SK-MEL-5 (cell line): ENCODE measurements around the gene GBF1. TPM values are rescaled to one million over a fixed set of nuclear protein-coding genes. Genes with fewer than 3 reads are reported as not detected.

Experiments
- DNase-seq: peaks from one replicate; pipeline ENCODE4 v3.0.0-alpha.2; 2016; ENCODE audit warnings: low read depth, low spot score
- in situ Hi-C: cut with HindIII; loops from 2 replicates; pipeline ENCODE4 v1.10.0; 2016; ENCODE audit warnings: low sequenced_read_pairs, high pct_unique_total_duplicates, low pct_unique_long_range_greater_than_20kb
- total RNA-seq: library from RNA; depleted of rRNA; stranded (reverse); fragments of >200 nt; shearing (Covaris generic); gene quantifications from 2 replicates; pipeline ENCODE4 v1.2.3, GENCODE V29; 2014

Gene GBF1
- total RNA-seq, 1 experiment from 2014 or later, result 14.6 TPM

DNA sequence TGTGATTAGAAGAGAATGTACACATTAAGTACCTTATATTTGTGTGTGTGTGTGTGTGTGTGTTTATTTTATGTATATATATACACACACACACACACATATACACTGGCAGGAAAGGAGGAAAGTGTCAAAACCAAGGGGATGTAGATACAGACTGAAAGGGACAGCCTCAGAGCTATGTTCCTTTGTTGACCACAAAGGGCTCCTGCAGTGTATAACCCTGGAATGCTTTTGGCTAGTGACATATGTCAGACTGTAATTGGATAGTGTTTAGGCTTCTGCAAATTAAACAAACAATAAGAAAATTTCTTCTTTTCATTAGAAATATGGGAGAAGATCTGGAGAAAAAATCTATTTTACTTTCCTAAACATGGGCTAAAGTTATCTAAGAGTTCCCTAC is 15.9 kb downstream of the GBF1 start:
- DNase-seq, result no peak
- in situ Hi-C loops, result no loop called here

DNA sequence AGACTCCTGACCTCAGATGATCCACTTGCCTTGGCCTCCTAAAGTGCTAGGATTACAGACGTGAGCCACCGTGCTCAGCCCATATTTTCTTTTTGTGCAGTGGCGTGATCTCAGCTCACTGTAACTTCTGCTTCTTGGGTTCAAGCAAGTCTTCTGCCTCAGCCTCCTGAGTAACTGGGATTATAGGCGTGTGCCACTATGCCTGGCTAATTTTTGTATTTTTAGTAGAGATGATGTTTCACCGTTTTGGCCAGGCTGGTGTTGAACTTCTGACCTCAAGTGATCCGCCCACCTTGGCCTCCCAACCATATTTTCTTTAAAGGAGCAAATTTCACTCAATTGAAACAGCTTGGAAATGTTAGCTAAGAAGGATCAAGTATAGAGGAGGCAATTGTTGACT is 16.5 kb downstream of the GBF1 start:
- in situ Hi-C loops, result no loop called here
- DNase-seq, result no peak

DNA sequence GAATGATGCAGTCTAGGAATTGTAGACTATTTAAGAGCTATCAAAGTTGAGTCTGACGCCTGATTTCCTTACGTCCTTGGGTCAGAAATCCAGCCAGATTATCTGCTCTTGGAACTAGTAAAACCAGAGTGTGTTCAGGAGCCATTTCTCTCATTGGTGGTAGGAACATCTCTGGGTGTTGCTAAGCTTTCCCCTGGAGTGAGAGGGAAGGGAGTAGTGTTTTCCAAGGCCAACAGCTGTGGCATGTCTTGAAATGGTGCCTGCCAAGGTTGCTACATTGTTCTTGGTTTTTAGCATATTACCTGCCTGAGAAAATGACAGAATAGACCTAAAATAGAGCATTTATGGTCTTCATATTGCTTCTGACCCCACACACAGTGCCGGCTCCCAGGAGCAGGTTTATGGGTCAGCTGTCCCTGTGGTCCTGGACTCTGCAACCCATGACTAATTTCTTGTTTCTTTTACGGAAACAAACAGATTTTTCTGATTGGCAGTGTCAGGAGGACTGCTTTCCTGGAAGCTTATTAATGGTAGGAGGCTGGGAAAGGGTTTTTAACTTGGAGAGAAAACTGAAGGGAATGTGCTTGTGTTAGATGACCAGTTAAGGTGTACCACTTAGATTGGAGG is 17.5 kb downstream of the GBF1 start:
- in situ Hi-C loops, result no loop called here

DNA sequence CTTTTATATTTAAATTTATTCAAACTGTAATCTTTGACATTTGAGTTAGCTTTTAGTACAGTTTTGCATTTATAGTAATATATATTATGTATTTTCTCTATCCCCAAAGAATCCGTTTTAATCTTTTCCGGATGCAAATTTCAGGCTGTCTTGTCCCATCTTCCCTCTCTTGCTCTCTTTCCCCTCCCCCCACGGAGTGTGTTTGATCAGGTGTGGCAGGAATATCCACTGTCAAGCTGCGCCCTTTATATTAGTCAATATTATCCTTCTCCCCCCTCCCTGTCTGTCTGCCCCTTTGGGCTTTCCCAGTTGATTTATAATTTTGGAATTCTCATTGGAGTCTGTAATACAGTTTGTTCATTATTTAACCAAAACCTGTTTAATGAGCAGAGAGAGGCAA is 19.0 kb downstream of the GBF1 start:
- in situ Hi-C loops, result no loop called here
- DNase-seq, result no peak

More for the DNA sequence above, 17.5 kb downstream of the GBF1 start:
- DNase-seq, result no peak

DNA sequence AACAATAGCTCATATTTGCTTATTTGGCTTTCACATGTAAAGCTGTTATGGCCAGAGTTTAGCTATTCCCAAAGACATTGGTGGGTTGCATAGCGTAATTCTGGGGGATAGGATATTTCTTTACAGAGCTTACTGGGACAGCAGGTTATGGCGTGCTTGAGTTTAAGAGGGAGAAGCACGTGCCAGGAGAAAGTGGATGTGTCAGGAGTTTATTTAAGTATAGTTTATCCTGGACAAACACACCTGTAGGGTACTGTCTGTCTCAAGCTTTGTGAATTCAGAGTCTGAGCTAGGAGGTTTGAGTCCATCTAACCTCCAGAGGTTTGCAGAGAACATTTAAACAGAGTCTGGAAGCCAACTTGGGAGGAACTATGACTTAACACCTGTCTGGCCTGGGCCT is 21.3 kb downstream of the GBF1 start:
- DNase-seq, result no peak
- in situ Hi-C loops, result no loop called here

DNA sequence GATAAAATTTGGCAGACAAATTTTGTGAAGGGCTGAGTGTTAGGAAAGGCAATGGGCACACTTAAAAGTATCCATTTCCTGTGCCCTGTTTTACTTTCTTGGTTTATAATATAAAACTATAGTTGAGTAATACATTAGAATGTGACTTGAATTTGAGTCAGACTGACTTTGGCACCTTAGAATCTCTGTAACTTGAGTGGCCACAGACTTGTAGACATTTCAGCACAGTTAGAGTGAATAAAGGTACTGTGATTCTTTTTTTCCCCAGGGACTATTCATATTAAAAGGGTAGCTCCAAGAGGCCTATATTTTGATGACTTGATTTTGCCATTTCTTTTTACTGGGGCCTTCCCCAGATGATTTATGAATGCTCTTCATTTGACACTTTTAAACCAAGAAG is 22.4 kb downstream of the GBF1 start:
- no peak for DNase-seq
- in situ Hi-C loops, result no loop called here

DNA sequence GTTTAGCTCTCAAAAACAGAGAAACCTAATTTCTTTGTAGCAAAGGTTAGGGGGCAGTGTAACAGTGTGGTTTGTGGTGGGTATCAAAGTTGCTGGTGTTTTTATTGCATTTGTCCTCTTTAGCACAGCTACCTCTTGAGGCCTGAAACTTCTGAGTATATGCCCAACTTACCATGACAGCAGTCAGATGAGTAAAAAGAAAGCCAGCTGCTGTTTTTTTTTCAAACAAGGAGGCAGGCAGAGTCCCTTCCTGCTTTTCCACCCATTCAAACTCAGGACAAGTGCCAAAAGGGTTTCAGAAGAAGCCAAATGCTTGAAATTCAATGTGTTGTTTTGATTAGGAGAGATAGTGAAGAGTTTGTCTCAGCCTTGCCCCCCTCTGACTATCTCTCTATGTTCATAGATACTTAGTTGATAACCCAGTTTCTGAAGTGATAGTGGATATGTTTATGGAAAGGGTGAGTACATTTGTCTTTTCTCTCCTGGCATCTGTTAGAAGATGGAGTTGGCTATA is 23.1 kb downstream of the GBF1 start:
- no peak for DNase-seq
- in situ Hi-C loops, result no loop called here

DNA sequence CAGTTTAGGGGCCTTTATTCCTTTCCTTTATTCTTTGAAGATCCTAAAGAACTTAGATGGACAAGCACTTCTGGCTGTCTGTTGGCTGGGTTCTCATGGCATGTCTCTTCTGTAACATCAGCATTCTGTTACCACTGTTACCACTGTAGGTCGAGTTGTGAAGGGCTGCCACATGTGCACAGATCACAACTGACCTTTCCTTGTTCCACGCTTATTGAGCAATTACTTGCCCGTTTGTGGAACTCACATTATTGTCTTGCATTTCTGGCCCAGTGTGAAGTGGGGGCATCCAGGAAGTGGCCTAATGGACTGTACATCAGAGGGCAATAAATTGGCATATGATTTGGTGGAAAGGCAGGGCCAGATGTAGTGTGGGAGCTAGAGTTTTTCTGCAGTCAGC is 23.7 kb downstream of the GBF1 start:
- DNase-seq, result no peak
- in situ Hi-C loops, result no loop called here

DNA sequence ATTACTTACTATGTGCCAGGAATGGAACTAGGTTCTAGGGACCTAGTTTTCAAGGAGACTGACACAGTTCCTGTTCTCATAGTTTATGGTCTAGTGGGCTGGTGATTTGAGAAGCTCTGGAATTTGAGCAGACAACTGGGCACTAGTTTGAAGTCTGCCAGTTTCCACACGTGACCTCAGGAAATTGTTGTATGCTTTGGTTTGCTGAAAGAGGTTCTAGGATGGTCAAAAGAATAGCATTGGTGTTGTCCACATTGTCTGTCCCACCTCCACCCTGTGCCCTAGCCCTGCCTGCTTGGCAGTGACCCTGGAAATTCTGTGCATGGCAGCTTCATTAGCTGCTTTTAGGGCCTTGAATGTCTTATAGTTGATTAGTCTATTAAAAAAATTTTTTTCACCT is 28.7 kb downstream of the GBF1 start:
- in situ Hi-C loops, result no loop called here
- DNase-seq, result no peak

DNA sequence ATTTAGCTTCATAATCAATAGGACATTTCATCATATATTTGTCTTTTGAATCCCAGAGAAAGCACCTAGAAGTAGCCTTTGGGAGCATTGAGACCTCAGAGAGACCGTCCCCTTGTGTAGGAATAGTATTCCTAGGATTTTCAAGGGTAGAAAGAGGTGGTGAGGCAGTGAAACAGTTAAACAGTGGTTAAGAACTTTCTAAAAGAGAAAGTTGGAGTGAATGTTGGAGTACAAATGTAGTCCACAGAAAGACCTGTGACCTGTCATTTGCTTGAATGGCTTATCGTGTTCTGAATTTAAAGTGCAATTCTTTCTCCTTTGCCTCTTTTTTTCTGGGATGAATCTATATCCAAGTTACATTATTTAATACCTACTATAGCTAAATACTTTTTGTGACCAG is 30.0 kb downstream of the GBF1 start:
- in situ Hi-C loops, result no loop called here
- no peak for DNase-seq

DNA sequence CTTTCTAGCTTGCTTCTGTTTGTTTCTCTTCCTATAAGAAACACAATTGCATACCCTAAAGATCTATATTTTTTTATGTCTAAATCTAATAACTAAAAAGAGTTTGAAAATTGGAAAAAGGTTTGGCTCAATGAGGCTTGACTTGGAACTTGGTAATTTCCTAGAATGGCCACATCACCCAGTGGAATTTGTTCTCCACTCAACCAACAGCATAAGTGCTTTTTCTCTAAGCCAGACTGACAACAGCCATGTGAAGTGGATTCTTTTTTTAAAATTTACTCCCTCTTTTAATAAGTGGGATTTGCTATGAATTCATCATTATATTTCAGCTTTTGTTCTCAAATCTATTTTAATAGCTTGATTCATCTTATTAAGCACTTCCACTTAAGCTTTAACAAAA is 33.8 kb downstream of the GBF1 start:
- in situ Hi-C loops, result no loop called here
- DNase-seq, result no peak

DNA sequence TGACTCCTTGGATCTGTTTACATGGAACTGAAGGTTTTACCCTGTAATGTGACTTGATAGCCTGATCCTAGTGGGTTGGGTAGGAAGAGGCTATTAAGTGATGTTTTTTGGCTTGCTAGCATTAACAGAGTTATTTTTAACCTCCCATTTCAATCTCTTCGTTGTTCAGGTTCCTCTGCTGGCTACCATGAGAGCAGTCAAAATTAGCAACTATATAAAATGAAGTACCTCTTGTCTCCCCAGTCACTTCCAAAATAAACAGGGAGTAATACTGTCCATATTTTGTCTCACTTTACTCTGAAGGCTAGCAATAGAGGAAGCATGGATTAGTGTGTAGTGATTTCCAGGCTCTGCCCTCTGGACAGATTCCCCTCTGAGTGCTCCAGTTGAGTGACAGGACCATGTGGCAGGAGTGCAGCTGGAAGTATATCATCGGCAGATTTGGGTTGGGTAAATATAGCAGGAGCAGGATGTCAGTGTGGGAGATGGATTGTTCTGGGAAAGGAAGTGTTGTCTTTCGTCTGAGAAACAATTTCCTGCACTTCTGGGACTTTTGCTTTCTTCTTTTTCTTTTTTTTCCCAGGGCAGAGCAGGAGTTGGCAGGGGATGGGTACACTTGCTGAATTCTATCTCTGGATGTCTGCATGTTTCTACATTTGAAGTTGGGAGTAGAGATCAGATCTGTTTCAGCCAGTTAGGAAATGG is 35.2 kb downstream of the GBF1 start:
- no peak for DNase-seq
- in situ Hi-C loops, result no loop called here

DNA sequence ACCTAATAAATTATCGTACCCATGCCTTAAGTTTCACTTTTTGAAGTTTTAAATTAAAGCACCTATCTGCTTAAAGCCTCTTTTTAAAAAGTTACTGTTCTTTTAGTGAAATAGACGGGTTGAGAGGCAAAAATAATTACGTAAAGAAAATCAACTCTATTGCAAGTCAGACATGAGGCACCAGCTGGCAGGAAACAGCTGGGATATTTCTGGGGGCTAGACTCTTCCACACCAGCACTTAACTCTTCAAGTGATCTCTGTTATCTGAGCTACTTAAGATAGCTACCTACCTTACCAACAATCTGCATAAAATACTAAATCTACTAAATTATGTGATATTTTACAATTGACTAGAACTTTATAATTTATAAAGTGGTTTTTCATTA is 35.8 kb downstream of the GBF1 start:
- in situ Hi-C loops, result no loop called here
- no peak for DNase-seq

DNA sequence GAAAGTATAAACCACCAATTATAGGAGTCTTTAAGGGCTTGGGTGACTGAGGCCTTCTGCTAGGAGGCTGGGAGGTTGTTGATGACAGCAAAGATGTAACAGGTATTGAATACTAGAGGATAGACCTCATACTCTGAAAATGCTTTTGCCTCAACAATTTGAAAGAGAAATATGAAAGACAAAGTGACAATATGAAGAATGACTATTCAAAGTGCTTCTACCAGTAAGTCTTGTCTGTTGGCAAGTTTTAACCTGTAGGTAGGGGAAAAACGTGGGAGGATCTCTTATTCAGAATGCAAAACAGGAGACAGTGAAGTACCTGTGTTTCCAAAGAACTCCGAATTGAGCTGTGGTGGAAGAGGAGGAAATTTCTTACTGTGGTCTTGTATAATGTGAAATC is 38.2 kb downstream of the GBF1 start:
- in situ Hi-C loops, result no loop called here
- no peak for DNase-seq

DNA sequence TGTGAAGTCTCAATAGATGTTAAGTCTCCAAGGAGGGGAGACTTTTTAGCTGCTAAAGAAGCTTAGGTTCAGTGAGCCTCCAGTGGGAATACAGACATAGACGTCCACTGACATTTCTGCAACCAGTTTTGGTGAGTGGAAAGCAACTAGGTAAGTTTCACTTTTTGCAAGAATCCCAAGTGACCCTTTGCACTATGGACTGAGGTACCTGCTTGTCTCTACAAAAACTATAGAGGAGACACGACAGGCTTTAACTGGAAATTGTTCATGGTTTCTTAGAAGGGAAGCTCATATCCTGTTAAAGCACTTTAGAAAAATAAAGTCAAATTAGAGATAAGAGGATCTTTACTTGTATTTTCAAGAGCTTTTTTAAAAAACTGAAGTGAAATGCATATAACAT is 38.6 kb downstream of the GBF1 start:
- no peak for DNase-seq
- in situ Hi-C loops, result no loop called here

DNA sequence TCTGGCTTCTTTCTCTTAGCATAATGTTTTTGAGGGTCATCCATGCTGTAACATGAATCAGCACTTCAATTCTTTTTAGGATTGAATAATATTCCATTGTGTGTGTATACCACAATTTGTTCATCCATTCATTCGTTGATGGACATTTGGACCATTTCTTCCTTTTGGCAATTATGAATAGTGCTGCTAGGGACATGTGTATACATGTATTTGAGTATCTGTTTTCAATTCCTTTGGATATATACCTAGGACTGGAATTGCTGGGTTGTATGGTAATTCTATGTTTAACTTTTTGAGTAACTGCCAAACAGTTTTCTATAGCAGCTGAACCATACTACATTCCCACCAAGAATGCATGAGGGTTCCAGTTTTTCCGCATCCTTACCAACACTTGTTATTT is 39.2 kb downstream of the GBF1 start:
- in situ Hi-C loops, result no loop called here
- DNase-seq, result no peak

DNA sequence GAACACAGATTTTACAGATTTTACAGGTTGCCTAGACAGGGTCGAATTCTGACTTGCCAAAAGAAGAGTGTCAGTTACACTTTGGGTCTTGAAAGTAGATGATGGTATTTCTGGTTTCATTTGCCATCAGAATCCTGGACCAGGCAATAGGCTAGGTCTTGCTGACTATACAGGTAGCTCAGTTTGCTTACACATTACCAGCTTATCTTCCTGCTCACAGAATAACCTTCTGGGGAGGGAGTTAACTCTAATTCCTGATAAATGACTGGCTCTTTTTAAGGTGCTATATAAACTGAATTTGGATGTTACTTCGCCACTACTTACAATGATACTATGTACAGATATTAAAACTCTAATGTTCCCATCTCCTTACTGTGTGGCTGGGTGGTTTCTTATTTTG is 39.8 kb downstream of the GBF1 start:
- in situ Hi-C loops, result no loop called here

DNA sequence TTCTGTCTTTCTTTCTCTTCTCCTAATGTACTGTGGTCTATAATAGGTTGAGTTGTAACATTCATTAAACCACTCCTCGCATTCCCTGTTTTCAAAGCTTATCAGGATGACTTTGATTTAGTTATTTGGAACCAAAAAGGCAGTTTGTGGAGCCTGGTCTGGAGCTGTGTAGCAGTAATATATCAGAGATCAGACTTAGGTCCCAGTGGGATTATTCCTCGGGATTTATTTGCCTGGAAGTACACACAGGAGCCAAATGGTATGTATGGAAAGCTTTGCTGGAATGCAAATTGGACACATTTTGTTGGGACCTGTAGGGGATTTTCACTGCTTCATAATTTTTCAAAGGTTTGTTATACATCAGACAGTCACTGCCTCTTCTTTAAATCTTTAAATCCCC is 40.9 kb downstream of the GBF1 start:
- in situ Hi-C loops, result no loop called here
- no peak for DNase-seq

More for the DNA sequence above, 39.8 kb downstream of the GBF1 start:
- DNase-seq, result no peak

DNA sequence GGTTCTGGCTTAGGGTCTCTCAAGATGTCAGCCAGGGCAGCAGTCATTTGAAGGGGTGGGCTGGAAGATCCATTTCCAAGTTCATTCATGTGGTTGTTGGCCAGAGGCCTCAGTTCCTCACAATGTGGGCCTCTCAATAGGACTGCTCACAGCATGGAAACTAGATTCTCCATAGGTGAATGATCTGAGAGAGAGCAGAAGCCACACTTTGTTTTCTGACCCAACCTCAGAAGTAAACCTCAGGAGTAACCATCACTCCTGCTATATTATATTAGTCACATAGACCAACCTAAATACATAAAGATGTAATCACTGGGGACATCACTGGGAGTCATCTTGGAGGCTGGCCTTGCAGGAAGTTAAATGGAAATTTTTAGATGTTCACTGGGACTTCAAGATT is 42.2 kb downstream of the GBF1 start:
- DNase-seq, result no peak
- in situ Hi-C loops, result no loop called here
